PFSK-1 (cell line): ENCODE data around the gene ERAP2.

Experiments
- POLR2AphosphoS5 ChIP-seq: IDR thresholded peaks from 2 replicates; pipeline ENCODE4 v1.6.1; 2012; ENCODE audit warnings: low read depth, mild to moderate bottlenecking, control low read depth, low read length, moderate library complexity
- REST ChIP-seq, 2 experiments: IDR thresholded peaks; 2 replicates each; pipeline versions ENCODE4 v1.6.1 to v1.8.0; 2011 to 2012; ENCODE audit warnings: low read depth in 2 of 2, low read length in 2 of 2, control low read depth in 1 of 2, inconsistent platforms in 1 of 2, mild to moderate bottlenecking in 1 of 2, moderate library complexity in 1 of 2; ENCODE audit not compliant: insufficient read depth in 1 of 2
- SIN3A ChIP-seq: IDR thresholded peaks from 2 replicates; pipeline ENCODE4 v1.6.1; 2012; ENCODE audit warnings: mild to moderate bottlenecking, low read length, moderate library complexity, borderline replicate concordance; ENCODE audit not compliant: insufficient read depth
- TAF1 ChIP-seq: IDR thresholded peaks from 2 replicates; pipeline ENCODE4 v1.6.1; 2012; ENCODE audit warnings: low read length, control low read depth, borderline replicate concordance; ENCODE audit not compliant: insufficient read depth

DNA sequence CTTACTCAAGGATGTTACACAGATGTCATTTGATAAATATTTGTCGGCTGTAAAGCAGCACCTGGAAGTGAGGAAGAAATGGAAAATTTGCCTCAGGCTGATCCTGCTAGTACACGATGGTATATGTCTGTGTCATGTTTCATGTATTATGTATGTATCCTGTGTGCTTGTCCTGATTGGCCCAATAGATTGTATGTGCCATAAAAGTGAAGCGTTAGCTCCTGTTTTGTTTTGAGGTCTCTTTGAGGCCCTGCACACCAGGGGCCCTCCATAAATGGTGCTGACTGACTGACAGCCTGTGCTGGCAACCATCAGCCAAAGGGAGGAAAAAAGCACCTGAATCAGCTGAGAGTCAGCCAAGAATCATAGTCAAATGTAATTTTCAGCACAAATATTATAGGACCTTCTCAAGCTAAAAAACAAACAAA lies 47.7 kb downstream of the ERAP2 start:
- TF ChIP-seq POLR2AphosphoS5 (no peak), REST (IDR thresholded peaks at IDR 0.05; ENCODE audit: insufficient read depth in 1 of 2, low read depth in 2 of 2, low read length in 2 of 2) (no peak), SIN3A (no peak), TAF1 (no peak)
